HCT116 (cell line): ENCODE results near the gene CCDC71.

Experiments used
- EGR1 ChIP-seq: IDR thresholded peaks from 2 replicates; pipeline ENCODE4 v1.6.1; 2012; ENCODE audit warnings: low read depth
- EZH2 ChIP-seq: fragments of 200-600 bp; sonication (generic); IDR thresholded peaks from 2 replicates; pipeline ENCODE4 v1.6.1; 2017; ENCODE audit warnings: antibody characterized with exemption, mixed run types
- FOSL1 ChIP-seq: IDR thresholded peaks from 2 replicates; pipeline ENCODE4 v1.6.1; 2012; ENCODE audit warnings: low read depth
- JUND ChIP-seq: IDR thresholded peaks from 2 replicates; pipeline ENCODE4 v1.6.1; 2012
- POLR2A ChIP-seq: IDR thresholded peaks from 2 replicates; pipeline ENCODE4 v1.7.0; 2011; ENCODE audit warnings: borderline replicate concordance; ENCODE audit not compliant: insufficient read depth, insufficient read length; ENCODE audit errors: extremely low read depth
- POLR2AphosphoS5 ChIP-seq: IDR thresholded peaks from 2 replicates; pipeline ENCODE4 v1.6.1; 2011; ENCODE audit warnings: mild to moderate bottlenecking, low read depth, low read length, moderate library complexity
- RAD21 ChIP-seq: IDR thresholded peaks from 2 replicates; pipeline ENCODE4 v1.6.1; 2012; ENCODE audit warnings: low read depth, mild to moderate bottlenecking
- YY1 ChIP-seq: IDR thresholded peaks from 2 replicates; pipeline ENCODE4 v1.6.1; 2011; ENCODE audit warnings: low read length, low read depth, moderate library complexity, mild to moderate bottlenecking; ENCODE audit not compliant: insufficient replicate concordance; ENCODE audit errors: extremely low read depth
- TF ChIP-seq, protein P1 (sequence below): IDR thresholded peaks from 2 replicates; pipeline ENCODE4 v1.6.1; 2012
- TF ChIP-seq, protein P2 (sequence below), 3 experiments: fragments of 200-600 bp in 1 of 3; sonication (generic) in 1 of 3; IDR thresholded peaks in 2 of 3; conservative IDR thresholded peaks in 1 of 3; 2 replicates each; pipeline ENCODE4 v1.5.1; 2012 to 2017; ENCODE audit warnings: low read depth in 2 of 3, low read length in 2 of 3, antibody characterized with exemption in 1 of 3, borderline replicate concordance in 1 of 3, control low read depth in 1 of 3, mild to moderate bottlenecking in 1 of 3, mixed read lengths in 1 of 3, mixed run types in 1 of 3, moderate library complexity in 1 of 3; ENCODE audit not compliant: insufficient read depth in 1 of 3
- TF ChIP-seq, protein P3 (sequence below): IDR thresholded peaks from 2 replicates; pipeline ENCODE4 v1.6.1; 2011; ENCODE audit warnings: mild to moderate bottlenecking, low read length, moderate library complexity; ENCODE audit not compliant: insufficient replicate concordance; ENCODE audit errors: extremely low read depth

DNA sequence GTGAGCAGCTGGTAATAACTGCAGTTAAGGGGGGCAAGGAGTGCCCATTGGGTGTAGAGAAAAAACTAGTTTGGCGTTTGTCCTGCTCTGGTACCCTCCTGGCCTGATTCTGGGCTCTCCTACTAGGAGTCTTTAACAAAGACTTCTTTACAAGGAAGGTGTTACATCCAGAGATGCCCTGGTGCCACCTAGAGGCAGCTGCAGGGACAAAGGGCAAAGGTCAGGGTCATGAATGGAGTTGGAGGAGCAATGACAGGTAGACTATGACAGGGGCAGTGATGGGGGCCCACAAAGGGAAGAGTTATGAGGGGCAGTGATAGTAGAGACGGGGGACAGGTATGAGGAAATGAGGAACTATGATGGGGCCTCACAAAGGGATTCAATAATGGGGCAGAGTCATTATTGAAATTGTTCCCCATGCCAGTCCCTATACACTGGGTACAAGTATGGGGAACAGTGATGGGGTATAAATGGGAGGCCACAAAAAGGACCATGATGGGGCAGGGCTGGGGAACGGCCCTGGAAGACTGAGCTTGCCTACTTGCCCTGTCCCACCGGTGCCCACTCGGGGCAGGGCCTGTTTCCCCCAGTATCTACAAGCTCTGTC lies 7.9 kb downstream of the CCDC71 start:
- TF ChIP-seq, protein P1, sequence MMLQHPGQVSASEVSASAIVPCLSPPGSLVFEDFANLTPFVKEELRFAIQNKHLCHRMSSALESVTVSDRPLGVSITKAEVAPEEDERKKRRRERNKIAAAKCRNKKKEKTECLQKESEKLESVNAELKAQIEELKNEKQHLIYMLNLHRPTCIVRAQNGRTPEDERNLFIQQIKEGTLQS = no peak
- TF ChIP-seq, protein P2, sequence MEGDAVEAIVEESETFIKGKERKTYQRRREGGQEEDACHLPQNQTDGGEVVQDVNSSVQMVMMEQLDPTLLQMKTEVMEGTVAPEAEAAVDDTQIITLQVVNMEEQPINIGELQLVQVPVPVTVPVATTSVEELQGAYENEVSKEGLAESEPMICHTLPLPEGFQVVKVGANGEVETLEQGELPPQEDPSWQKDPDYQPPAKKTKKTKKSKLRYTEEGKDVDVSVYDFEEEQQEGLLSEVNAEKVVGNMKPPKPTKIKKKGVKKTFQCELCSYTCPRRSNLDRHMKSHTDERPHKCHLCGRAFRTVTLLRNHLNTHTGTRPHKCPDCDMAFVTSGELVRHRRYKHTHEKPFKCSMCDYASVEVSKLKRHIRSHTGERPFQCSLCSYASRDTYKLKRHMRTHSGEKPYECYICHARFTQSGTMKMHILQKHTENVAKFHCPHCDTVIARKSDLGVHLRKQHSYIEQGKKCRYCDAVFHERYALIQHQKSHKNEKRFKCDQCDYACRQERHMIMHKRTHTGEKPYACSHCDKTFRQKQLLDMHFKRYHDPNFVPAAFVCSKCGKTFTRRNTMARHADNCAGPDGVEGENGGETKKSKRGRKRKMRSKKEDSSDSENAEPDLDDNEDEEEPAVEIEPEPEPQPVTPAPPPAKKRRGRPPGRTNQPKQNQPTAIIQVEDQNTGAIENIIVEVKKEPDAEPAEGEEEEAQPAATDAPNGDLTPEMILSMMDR (IDR thresholded peaks at IDR 0.05 in 2 of 3, conservative IDR thresholded peaks at IDR 0.05 in 1 of 3; ENCODE audit: borderline replicate concordance in 1 of 3, insufficient read depth in 1 of 3, low read depth in 2 of 3, low read length in 2 of 3) = peak in 2 of 3 experiments; percentile 68 to 74; a peak in 5 of 6 replicates
- TF ChIP-seq, protein P3, sequence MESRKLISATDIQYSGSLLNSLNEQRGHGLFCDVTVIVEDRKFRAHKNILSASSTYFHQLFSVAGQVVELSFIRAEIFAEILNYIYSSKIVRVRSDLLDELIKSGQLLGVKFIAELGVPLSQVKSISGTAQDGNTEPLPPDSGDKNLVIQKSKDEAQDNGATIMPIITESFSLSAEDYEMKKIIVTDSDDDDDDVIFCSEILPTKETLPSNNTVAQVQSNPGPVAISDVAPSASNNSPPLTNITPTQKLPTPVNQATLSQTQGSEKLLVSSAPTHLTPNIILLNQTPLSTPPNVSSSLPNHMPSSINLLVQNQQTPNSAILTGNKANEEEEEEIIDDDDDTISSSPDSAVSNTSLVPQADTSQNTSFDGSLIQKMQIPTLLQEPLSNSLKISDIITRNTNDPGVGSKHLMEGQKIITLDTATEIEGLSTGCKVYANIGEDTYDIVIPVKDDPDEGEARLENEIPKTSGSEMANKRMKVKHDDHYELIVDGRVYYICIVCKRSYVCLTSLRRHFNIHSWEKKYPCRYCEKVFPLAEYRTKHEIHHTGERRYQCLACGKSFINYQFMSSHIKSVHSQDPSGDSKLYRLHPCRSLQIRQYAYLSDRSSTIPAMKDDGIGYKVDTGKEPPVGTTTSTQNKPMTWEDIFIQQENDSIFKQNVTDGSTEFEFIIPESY = no peak
- TF ChIP-seq POLR2A (no peak), JUND (peak; percentile 5; the same call in 1 of the 2 replicates), YY1 (no peak), RAD21 (peak; percentile 75), EGR1 (no peak), EZH2 (no peak), FOSL1 (no peak), POLR2AphosphoS5 (peak; percentile 36; the same call in 1 of the 2 replicates)
